ENCODE results near the gene PYHIN1. TPM values are rescaled to one million over a fixed set of nuclear protein-coding genes. Genes with fewer than 3 reads are reported as not detected.

PYHIN1 gene
- total and polyA plus RNA-seq, 4 donors, result 0.43 to 2.4 (median 0.94) TPM

GRCh38 chr1:158951956-158952355 lies 20.6 kb downstream of the PYHIN1 start:
- Histone ChIP-seq H3K4me1 (ENCODE audit: control insufficient read depth in 5 of 5, insufficient read depth in 5 of 5, low read length in 5 of 5) (no peaks in the 10 kb centered on the region), H3K9ac (ENCODE audit: insufficient read depth in 1 of 2, low read length in 2 of 2) (no peak overlapping the region), H3K27ac (ENCODE audit: low read depth in 1 of 2, low read length in 1 of 2) (no peak overlapping the region), H3K4me3 (no peak overlapping the region), H3K27me3 (ENCODE audit: control insufficient read depth in 3 of 3, insufficient read depth in 3 of 3, low read length in 2 of 3) (no peaks in the 10 kb centered on the region), H3K36me3 (ENCODE audit: control insufficient read depth in 4 of 4, insufficient read depth in 4 of 4, low read length in 4 of 4) (no peaks in the 10 kb centered on the region), H3K9me3 (ENCODE audit: control insufficient read depth in 4 of 4, insufficient read depth in 3 of 4, low read length in 3 of 4) (peaks cover 0 to 4% (median 0%) of the 10 kb centered on the region in 4 donors)
- DNase-seq, result no peak
- no peak for ATAC-seq (ENCODE audit: insufficient read depth, low FRiP score)
- 68 to 85% methylated on average over 15 of the region's 15 CpGs for WGBS, 2 donors
- no peak for TF ChIP-seq CTCF (IDR thresholded peaks at IDR 0.05; ENCODE audit: control extremely low read depth, extremely low read depth)

GRCh38 chr1:158952416-158952815 lies 21.1 kb downstream of the PYHIN1 start:
- no peaks in the 10 kb centered on the region for H3K27me3 ChIP-seq (ENCODE audit: control insufficient read depth in 3 of 3, insufficient read depth in 3 of 3, low read length in 2 of 3)
- DNase-seq, result no peak
- peaks cover 0 to 4% (median 0%) of the 10 kb centered on the region in 4 donors for H3K9me3 ChIP-seq (ENCODE audit: control insufficient read depth in 4 of 4, insufficient read depth in 3 of 4, low read length in 3 of 4)
- H3K4me1 ChIP-seq (ENCODE audit: control insufficient read depth in 5 of 5, insufficient read depth in 5 of 5, low read length in 5 of 5), result no peaks in the 10 kb centered on the region
- ATAC-seq (ENCODE audit: insufficient read depth, low FRiP score), result no peak
- H3K36me3 ChIP-seq (ENCODE audit: control insufficient read depth in 4 of 4, insufficient read depth in 4 of 4, low read length in 4 of 4), result no peaks in the 10 kb centered on the region
- H3K27ac ChIP-seq (ENCODE audit: low read depth in 1 of 2, low read length in 1 of 2), result no peak overlapping the region
- no peak overlapping the region for H3K4me3 ChIP-seq
- TF ChIP-seq CTCF (IDR thresholded peaks at IDR 0.05; ENCODE audit: control extremely low read depth, extremely low read depth), result no peak
- no peak overlapping the region for H3K9ac ChIP-seq (ENCODE audit: insufficient read depth in 1 of 2, low read length in 2 of 2)
- WGBS, 2 donors, result 84 to 93% methylated on average over 9 of the region's 9 CpGs

DNA sequence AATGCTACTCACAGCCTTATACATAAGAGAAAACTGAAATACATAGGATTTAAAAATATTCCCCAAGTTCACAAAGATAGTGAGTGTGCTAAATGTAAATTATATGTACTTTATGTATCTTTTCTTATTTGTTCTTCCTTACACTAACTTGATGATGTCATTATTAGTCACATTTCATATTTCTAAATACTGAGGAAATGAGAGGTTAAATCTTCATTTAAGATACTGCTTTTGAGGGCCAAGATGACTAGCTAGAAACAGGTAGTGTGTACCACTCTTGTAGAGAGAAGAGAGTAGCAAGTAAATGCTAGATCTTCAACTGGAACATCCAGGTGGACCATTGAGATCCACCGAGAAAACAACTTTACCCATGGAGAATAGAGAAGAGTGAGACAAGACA lies 29.8 kb downstream of the PYHIN1 start:
- 95 to 100% methylated on average over 1 of the region's 1 CpG for WGBS, 2 donors
- no peaks in the 10 kb centered on the region for H3K4me1 ChIP-seq (ENCODE audit: control insufficient read depth in 5 of 5, insufficient read depth in 5 of 5, low read length in 5 of 5)
- H3K9ac ChIP-seq (ENCODE audit: insufficient read depth in 1 of 2, low read length in 2 of 2), result no peak overlapping the region
- H3K27ac ChIP-seq (ENCODE audit: low read depth in 1 of 2, low read length in 1 of 2), result no peak overlapping the region
- ATAC-seq (ENCODE audit: insufficient read depth, low FRiP score), result no peak
- TF ChIP-seq CTCF (IDR thresholded peaks at IDR 0.05; ENCODE audit: control extremely low read depth, extremely low read depth), result no peak
- H3K36me3 ChIP-seq (ENCODE audit: control insufficient read depth in 4 of 4, insufficient read depth in 4 of 4, low read length in 4 of 4), result no peaks in the 10 kb centered on the region
- H3K4me3 ChIP-seq, result no peak overlapping the region
- peaks cover 0 to 6% (median 0%) of the 10 kb centered on the region in 4 donors for H3K9me3 ChIP-seq (ENCODE audit: control insufficient read depth in 4 of 4, insufficient read depth in 3 of 4, low read length in 3 of 4)
- no peak for DNase-seq
- H3K27me3 ChIP-seq (ENCODE audit: control insufficient read depth in 3 of 3, insufficient read depth in 3 of 3, low read length in 2 of 3), result no peaks in the 10 kb centered on the region

- H3K9ac ChIP-seq (ENCODE audit: insufficient read depth in 1 of 2, low read length in 2 of 2), result no peak overlapping the region
- no peak overlapping the region for H3K27ac ChIP-seq (ENCODE audit: low read depth in 1 of 2, low read length in 1 of 2)
- DNase-seq (no peak), ATAC-seq (ENCODE audit: insufficient read depth, low FRiP score) (no peak)
- peaks cover 0 to 6% (median 0%) of the 10 kb centered on the region in 4 donors for H3K9me3 ChIP-seq (ENCODE audit: control insufficient read depth in 4 of 4, insufficient read depth in 3 of 4, low read length in 3 of 4)
- no peaks in the 10 kb centered on the region for H3K27me3 ChIP-seq (ENCODE audit: control insufficient read depth in 3 of 3, insufficient read depth in 3 of 3, low read length in 2 of 3)
- no peak for TF ChIP-seq CTCF (IDR thresholded peaks at IDR 0.05; ENCODE audit: control extremely low read depth, extremely low read depth)
- H3K4me1 ChIP-seq (ENCODE audit: control insufficient read depth in 5 of 5, insufficient read depth in 5 of 5, low read length in 5 of 5), result no peaks in the 10 kb centered on the region
- 57 to 63% methylated on average over 5 of the region's 5 CpGs for WGBS, 2 donors
- H3K4me3 ChIP-seq, result no peak overlapping the region
- H3K36me3 ChIP-seq (ENCODE audit: control insufficient read depth in 4 of 4, insufficient read depth in 4 of 4, low read length in 4 of 4), result no peaks in the 10 kb centered on the region
Observed at GRCh38 chr1:158962983-158963382, 31.6 kb downstream of the PYHIN1 start.

Data from lung (tissue), 12 donors.